Superior temporal gyrus (tissue), 1 donor: Measurements from ENCODE around the gene PCF11.
"Not testable (repeated sequence)": the region's sequence is repeated elsewhere in the genome, so short reads cannot be mapped to it uniquely, and the experiment has no call there.

ENCODE experiments used
- DNase-seq: peaks from one replicate; pipeline ENCODE4 v3.0.0-alpha.2; 2016; ENCODE audit errors: extremely low spot score

Gene PCF11

GRCh38 chr11:83156996-83157593 lies at the start of gene PCF11:
TSS of gene PCF11 (plus strand) at chr11:83157131. CDS start at chr11:83157440, 309 bp downstream.
- DNase-seq, result no peak

- no peak for DNase-seq
These were observed 44.0 kb upstream of the PCF11 start for GRCh38 chr11:83112886-83113285.

GRCh38 chr11:83115026-83115425 lies 41.9 kb upstream of the PCF11 start:
- DNase-seq, result no peak

- DNase-seq, result no peak
These were observed 41.4 kb upstream of the PCF11 start for GRCh38 chr11:83115551-83115950.

- no peak for DNase-seq
These were observed 40.8 kb upstream of the PCF11 start for GRCh38 chr11:83116015-83116641.

- DNase-seq, result no peak
These were observed 38.1 kb upstream of the PCF11 start for GRCh38 chr11:83118814-83119213.

- no peak for DNase-seq
These were observed 37.7 kb upstream of the PCF11 start for GRCh38 chr11:83119216-83119615.

GRCh38 chr11:83120327-83120726 lies 36.6 kb upstream of the PCF11 start:
- no peak for DNase-seq

GRCh38 chr11:83122050-83122449 lies 34.9 kb upstream of the PCF11 start:
- no peak for DNase-seq

GRCh38 chr11:83122766-83123165 lies 34.2 kb upstream of the PCF11 start:
- no peak for DNase-seq

GRCh38 chr11:83124636-83125424 lies 32.1 kb upstream of the PCF11 start:
- no peak for DNase-seq

GRCh38 chr11:83125577-83125976 lies 31.4 kb upstream of the PCF11 start:
- DNase-seq, result no peak

- no peak for DNase-seq
These were observed 29.7 kb upstream of the PCF11 start for GRCh38 chr11:83127310-83127637.

- no peak for DNase-seq
These were observed 24.7 kb upstream of the PCF11 start for GRCh38 chr11:83132191-83132590.

GRCh38 chr11:83133266-83133665 lies 23.7 kb upstream of the PCF11 start:
- DNase-seq, result not testable (repeated sequence)

GRCh38 chr11:83139310-83139709 lies 17.6 kb upstream of the PCF11 start:
- DNase-seq, result no peak

GRCh38 chr11:83140691-83141455 lies 16.1 kb upstream of the PCF11 start:
- DNase-seq, result no peak

- no peak for DNase-seq
These were observed 9.0 kb upstream of the PCF11 start for GRCh38 chr11:83147895-83148294.

- DNase-seq, result no peak
These were observed 6.5 kb upstream of the PCF11 start for GRCh38 chr11:83150450-83150849.

GRCh38 chr11:83151274-83151977 lies 5.5 kb upstream of the PCF11 start:
- no peak for DNase-seq

- DNase-seq, result no peak
These were observed 4.7 kb upstream of the PCF11 start for GRCh38 chr11:83152264-83152663.

GRCh38 chr11:83153764-83154163 lies 3.2 kb upstream of the PCF11 start:
- no peak for DNase-seq
